Hepatocyte (in vitro differentiated cells): ENCODE measurements around the gene ORM1.

Source experiments
- CTCF ChIP-seq: fragments of 200-600 bp; sonication (generic); IDR thresholded peaks from 2 replicates; pipeline ENCODE4 v1.5.1; 2016; ENCODE audit warnings: antibody characterized with exemption, mild to moderate bottlenecking; ENCODE audit not compliant: poor library complexity
- EZH2phosphoT487 ChIP-seq: fragments of 200-600 bp; sonication (generic); IDR thresholded peaks from one replicate; pipeline ENCODE4 v1.6.1; 2018; ENCODE audit warnings: antibody characterized with exemption, mild to moderate bottlenecking, low read depth, moderate library complexity; ENCODE audit not compliant: unreplicated experiment, severe bottlenecking

DNA sequence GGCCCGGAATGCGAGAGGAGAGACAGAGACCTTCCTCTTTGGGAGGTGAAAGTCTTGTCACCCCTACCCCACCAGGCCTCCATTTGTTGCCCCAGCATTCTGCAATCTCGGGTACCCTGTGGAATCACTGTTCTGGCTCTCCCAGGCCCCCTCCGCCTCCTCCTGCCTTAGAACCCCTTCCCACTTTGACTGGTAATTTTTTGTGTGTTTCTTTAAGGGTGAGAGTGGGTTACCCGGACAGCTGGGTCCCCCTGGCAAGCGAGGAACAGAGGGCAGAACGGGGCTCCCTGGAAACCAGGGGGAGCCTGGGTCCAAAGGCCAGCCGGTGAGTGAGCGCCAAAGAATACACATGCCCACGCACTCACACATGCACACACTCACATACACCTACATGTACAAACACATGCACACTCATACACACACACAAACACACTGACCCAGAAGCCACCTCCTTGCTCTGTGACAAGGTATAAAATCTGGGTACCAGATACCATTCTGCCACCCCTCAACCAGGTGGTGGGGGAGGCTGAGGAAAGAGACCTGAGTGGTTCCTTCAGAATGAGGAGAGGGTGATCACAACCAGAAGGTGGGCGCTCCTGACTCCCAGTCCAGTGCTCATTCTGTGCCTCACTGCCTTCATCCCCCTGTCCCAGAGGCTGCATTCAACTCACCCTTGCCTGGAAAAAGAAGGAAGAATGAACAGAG lies 30.9 kb upstream of the ORM1 start:
- TF ChIP-seq CTCF: no peak
- no peak for TF ChIP-seq EZH2phosphoT487
